ENCODE measurements around the gene KIF3B. TPM values are rescaled to one million over a fixed set of nuclear protein-coding genes. Genes with fewer than 3 reads are reported as not detected.
"Not testable (repeated sequence)": the region's sequence is repeated elsewhere in the genome, so short reads cannot be mapped to it uniquely, and the experiment has no call there.

KIF3B gene
- total RNA-seq, 2 experiments from 2014 or later, result 16.1 to 16.9 TPM

DNA sequence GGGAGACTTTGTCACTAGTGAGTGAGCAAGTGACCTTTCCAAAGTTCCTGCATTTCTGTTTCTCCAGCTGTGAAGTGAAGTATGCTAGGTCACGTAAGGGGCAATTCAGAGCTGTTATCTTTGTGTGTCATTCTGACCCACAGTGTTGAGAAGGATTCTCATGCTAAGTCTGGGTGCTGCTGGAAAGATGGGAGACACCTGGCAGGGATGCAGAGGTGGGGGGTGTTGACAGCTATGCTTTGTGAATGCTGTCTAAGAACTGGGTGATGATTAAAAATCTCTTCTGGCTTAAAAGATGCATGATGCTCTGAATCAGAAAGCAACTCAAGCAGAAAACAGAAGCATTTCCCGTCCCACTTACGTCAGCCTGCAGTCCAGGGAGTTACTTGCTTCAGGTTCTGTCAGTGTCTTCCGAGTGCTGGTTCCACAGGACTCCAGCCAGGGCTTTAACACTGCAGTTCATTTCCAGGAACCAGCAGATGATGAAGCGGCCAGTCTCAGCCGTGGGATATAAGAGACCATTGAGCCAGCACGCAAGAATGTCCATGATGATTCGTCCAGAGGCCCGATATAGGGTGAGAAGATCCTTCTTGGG, 49.7 kb downstream of the KIF3B start:
- Mint-ChIP-seq H3K4me3 (no peak overlapping the region), H3K4me1 (peaks cover 4% of the 10 kb centered on the region), H3K27ac (no peak overlapping the region), H3K9me3 (no peaks in the 10 kb centered on the region), H3K27me3 (no peaks in the 10 kb centered on the region), H3K36me3 (ENCODE audit: low read depth) (peaks cover 30% of the 10 kb centered on the region)
- ChIA-PET CTCF (no interaction called here), POLR2A (no interaction called here)
- no peak for DNase-seq

DNA sequence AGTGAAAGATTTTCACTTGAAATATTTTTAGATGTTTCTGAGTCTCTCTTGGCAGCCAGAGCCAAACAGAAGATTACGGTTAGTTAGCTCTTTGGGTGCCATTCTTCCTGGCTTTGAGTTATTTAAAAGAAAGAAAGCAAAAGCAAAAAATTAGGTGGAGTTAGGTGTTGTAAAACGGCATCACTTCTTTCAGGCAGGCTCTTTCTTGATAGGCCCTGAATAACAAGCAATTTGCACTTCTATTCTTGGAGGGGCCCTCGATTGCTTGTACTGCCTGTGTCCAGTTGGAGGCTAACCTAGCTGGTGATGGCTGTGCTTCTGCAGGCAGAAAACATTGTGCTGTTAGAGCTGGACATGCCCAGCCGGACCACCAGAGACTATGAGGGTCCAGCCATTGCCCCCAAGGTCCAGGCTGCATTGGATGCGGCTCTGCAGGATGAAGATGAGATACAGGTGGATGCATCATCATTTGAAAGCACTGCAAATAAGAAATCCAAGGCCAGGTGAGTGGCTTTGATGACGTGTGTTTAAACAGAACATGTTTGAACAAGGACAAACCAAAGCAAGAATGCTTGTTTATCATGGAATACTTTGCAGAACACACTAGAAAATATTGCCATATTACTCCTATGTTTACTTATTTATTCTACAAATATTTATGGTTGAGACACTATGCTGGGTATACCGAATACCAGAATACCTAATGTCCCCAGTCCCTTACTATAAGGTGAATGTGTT, 52.5 kb downstream of the KIF3B start:
- CTCF ChIA-PET, result interaction anchor here (1.4 to 2.2 kb wide), 2 partner anchors 19 to 30 kb away, joined by 4 to 5 read pairs; no protein-coding TSS in a partner anchor
- POLR2A ChIA-PET, result no interaction called here
- Mint-ChIP-seq H3K4me1 (peaks cover 29% of the 10 kb centered on the region), H3K4me3 (no peak overlapping the region), H3K9me3 (no peaks in the 10 kb centered on the region), H3K36me3 (ENCODE audit: low read depth) (peaks cover 41% of the 10 kb centered on the region), H3K27ac (no peak overlapping the region), H3K27me3 (no peaks in the 10 kb centered on the region)
- no peak for DNase-seq

DNA sequence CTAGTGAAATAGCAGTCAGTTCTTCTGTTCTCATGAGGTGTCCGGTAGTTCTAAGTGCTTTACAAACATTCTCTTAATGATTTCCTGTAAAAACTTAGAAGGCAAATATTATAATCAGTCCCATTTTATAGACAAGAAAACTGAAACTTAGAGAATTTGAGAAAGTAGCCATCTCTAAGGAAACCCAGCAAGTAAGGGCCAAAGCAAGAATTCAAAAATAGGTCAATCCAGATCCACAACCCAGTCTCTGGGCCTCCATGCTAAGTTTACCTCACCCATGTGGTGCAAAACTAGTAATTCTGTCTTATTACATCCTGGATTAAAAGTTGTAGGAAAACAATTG, 53.1 kb downstream of the KIF3B start:
- Mint-ChIP-seq H3K27ac (no peak overlapping the region), H3K4me3 (no peak overlapping the region), H3K27me3 (no peaks in the 10 kb centered on the region), H3K36me3 (ENCODE audit: low read depth) (peaks cover 41% of the 10 kb centered on the region), H3K4me1 (peaks cover 29% of the 10 kb centered on the region), H3K9me3 (no peaks in the 10 kb centered on the region)
- CTCF ChIA-PET, result interaction anchor here (2.2 kb wide), 1 partner anchor 20 kb away, joined by 5 read pairs; no protein-coding TSS in a partner anchor
- POLR2A ChIA-PET, result no interaction called here
- no peak for DNase-seq

DNA sequence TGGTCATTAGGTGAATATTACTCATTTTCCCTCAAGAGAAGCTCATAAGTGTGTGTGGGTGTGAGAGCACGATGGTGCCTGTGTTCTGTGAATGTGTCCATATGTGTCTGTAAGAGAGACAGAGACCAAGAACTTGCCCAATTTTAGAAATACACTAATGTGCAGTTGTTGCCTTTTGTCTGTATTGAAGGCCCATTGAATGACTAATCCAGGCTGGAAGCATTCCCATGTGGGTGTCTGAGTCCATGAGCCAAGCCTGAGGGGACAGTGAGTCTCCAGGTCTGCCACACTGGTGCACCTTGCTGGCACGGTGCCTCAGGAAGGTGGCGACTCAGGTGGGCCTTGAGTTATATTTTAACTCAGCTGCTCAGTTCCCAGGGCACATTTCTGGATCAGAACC, 55.2 kb downstream of the KIF3B start:
- Mint-ChIP-seq H3K27me3 (no peaks in the 10 kb centered on the region), H3K4me1 (peaks cover 33% of the 10 kb centered on the region), H3K4me3 (no peak overlapping the region), H3K27ac (peak overlapping the region; percentile 38), H3K36me3 (ENCODE audit: low read depth) (peaks cover 31% of the 10 kb centered on the region), H3K9me3 (no peaks in the 10 kb centered on the region)
- CTCF ChIA-PET, result interaction anchor here (0.5 to 0.9 kb wide), 3 partner anchors 45 to 121 kb away, joined by 3 read pairs; no protein-coding TSS in a partner anchor
- no peak for DNase-seq
- POLR2A ChIA-PET, result no interaction called here

DNA sequence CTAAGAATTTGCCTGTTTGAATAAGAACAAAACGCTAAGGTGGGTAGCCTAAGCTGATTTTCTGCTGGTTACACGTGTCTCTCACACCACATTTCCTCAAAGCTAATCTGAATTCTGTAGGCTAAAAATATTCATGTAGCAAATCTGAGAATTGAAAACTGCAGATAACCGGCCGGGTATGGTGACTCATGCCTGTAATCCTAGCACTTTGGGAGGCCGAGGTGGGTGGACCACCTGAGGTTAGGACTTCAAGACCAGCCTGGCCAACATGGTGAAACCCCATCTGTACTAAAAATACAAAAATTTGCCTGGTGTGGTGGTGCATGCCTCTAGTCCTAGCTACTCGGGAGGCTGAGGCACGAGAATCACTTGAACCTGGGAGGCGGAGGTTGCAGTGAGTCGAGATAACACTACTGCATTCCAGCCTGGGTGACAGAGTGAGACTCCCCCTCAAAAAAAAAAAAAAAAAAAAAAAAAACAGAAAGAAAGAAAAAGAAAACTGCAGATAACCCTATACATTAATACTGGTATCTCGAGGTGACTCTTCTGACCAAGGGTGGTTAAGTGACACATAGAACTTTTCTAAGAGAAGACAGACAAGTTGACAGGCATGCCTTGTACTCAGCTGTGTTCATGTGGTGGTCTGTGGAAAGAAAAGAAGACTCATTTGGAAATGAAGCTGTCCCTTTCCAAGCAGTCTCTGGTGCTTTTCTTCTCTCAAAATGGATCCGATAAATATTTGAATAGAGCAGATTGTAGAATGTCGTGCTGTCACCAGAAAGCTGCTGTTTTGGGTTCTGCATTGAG, 55.9 kb downstream of the KIF3B start:
- ChIA-PET CTCF (interaction anchor here (0.8 to 1.3 kb wide), 2 partner anchors 20 to 50 kb away, joined by 3 read pairs; no protein-coding TSS in a partner anchor), POLR2A (no interaction called here)
- H3K27me3 Mint-ChIP-seq, result no peaks in the 10 kb centered on the region
- H3K36me3 Mint-ChIP-seq (ENCODE audit: low read depth), result peaks cover 31% of the 10 kb centered on the region
- H3K4me1 Mint-ChIP-seq, result peaks cover 33% of the 10 kb centered on the region
- no peak overlapping the region for H3K4me3 Mint-ChIP-seq
- no peak for DNase-seq
- no peaks in the 10 kb centered on the region for H3K9me3 Mint-ChIP-seq
- peak overlapping the region; percentile 87 for H3K27ac Mint-ChIP-seq

DNA sequence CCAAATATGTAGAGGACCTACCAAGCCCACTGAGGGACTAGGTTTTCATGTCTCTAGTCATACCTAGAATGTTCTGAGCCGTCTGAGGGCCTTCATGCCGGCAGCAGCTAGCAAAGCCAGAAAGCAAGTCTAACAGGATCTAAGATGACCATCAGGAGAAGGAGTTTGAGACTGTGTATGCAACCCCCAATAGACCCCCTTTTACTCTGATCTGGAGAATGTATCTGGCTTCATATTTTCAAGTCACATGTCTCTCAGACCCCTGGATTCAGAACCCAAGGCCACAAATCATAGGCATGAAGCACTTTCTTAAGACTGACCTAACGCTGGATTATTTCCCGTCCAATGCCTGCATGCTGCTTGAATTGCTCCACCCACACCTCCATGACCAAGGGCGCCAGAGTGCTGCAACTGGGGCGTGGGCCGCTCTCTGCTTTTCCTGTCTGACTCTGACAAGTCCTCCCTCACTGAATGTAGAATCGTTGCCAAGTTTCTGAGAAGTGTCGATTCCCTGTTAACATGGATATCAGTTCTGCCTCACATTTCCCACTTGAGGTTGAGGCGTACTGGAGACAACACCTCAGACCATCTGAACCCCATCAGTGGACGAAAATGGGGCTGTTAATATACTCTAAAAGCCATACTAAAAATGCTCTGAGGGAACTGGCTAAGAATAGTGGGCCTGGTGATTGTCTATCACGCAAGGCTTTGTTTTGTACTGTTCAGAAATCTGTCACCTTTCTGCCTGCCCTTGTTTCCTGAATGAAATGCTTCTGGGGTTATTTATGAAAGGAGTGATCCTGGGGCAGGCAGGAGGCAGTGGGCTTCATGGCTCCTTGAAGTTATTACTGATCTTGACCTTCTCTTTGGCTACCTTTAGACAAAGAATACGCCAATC, 56.8 kb downstream of the KIF3B start:
- H3K36me3 Mint-ChIP-seq (ENCODE audit: low read depth), result peaks cover 28% of the 10 kb centered on the region
- H3K9me3 Mint-ChIP-seq, result no peaks in the 10 kb centered on the region
- DNase-seq, result peak; percentile 33
- POLR2A ChIA-PET, result no interaction called here
- peak overlapping the region; percentile 87 for H3K27ac Mint-ChIP-seq
- CTCF ChIA-PET, result interaction anchor here (0.8 to 1.3 kb wide), 2 partner anchors 19 to 51 kb away, joined by 3 read pairs; no protein-coding TSS in a partner anchor
- H3K27me3 Mint-ChIP-seq, result no peaks in the 10 kb centered on the region
- no peak overlapping the region for H3K4me3 Mint-ChIP-seq
- peaks cover 33% of the 10 kb centered on the region for H3K4me1 Mint-ChIP-seq

DNA sequence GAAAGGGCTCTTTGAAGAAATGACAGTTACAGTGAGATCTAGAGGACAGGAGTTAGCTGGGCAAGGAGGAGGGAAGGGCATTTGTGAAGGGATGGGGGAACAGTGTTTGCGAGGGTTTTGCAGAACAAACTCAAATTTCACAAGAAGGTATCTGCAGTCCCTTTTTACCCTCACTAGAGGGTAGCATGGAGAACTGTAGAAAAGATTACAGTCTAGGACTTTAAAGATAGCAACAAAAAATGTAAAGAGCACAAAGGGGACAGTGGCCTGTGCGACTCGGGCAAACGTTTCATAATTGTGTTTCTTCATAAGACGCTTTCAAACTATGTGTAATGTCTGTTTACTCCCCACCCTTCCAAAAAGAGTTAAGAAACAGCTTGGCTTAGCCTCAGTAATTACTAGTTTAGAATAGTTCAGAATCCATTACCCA, 59.5 kb downstream of the KIF3B start:
- DNase-seq, result no peak
- POLR2A ChIA-PET, result no interaction called here
- H3K27ac Mint-ChIP-seq, result no peak overlapping the region

DNA sequence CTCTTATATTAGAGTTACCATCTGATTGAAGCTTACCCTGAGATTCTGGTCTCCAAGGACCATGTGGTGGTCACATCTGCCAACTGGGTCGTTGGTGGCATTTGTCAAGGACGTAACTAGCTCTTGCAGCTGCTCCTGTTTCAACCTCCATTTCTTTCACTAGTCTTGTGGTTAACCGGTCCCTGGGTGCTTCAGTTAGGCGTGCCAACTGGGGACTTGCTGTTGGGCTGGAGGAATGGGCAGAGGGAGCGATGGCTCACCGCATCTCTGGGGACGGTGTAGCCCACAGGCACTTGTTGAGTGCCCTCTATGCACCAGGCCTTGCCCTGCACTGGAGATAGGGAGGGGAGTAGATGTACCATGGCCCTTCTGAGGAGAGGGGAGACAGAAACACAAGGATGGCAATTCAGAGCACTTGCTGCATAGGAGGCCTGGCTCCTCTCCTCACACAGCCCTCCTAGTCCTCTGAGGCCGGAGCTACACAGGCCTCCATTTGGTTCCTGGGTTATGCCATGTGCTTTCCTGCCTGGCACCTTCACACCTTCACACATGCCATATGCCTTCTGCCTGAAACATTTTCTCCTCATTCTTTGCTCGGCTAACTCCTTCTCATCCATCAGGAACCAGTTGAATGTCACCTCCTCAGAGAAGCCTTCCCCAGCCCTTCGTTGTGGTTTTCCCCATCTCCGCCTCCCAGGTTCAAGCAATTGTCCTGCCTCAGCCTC, 60.6 kb downstream of the KIF3B start:
- Mint-ChIP-seq H3K27ac (no peak overlapping the region), H3K4me1 (peaks cover 21% of the 10 kb centered on the region), H3K27me3 (no peaks in the 10 kb centered on the region), H3K4me3 (no peak overlapping the region), H3K9me3 (no peaks in the 10 kb centered on the region), H3K36me3 (ENCODE audit: low read depth) (peaks cover 4% of the 10 kb centered on the region)
- CTCF ChIA-PET, result interaction anchor here (0.6 to 1.2 kb wide), 2 partner anchors 14 to 19 kb away, joined by 3 to 4 read pairs; no protein-coding TSS in a partner anchor
- no peak for DNase-seq
- POLR2A ChIA-PET, result no interaction called here

More for the DNA sequence above, 59.5 kb downstream of the KIF3B start:
- peaks cover 31% of the 10 kb centered on the region for H3K4me1 Mint-ChIP-seq
- CTCF ChIA-PET, result interaction anchor here (1.0 to 1.2 kb wide), 2 partner anchors 9 to 11 kb away, joined by 3 read pairs; no protein-coding TSS in a partner anchor
- peaks cover 14% of the 10 kb centered on the region for H3K36me3 Mint-ChIP-seq (ENCODE audit: low read depth)
- no peaks in the 10 kb centered on the region for H3K27me3 Mint-ChIP-seq
- no peak overlapping the region for H3K4me3 Mint-ChIP-seq
- H3K9me3 Mint-ChIP-seq, result no peaks in the 10 kb centered on the region

DNA sequence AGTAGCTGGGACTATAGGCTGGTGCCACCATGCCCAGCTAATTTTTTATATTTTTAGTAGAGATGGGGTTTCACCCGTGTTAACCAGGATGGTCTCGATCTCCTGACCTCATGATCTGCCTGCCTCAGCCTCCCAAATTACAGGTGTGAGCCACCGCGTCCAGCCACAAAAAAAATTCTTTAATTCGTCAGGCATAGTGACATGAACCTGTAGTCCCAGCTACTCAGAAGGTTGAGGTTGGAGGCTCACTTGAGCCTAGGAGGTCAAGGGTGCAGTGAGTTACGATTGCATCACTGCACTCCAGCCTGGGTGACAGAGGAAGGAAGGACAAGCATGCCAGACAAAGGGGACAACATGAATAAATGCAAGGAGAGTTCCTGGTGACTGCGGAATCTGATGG, 61.2 kb downstream of the KIF3B start:
- no peak overlapping the region for H3K4me3 Mint-ChIP-seq
- ChIA-PET POLR2A (no interaction called here), CTCF (interaction anchor here (0.5 to 1.2 kb wide), 2 partner anchors 13 to 430 kb away, joined by 4 to 5 read pairs; no protein-coding TSS in a partner anchor)
- peaks cover 16% of the 10 kb centered on the region for H3K4me1 Mint-ChIP-seq
- DNase-seq, result no peak
- peaks cover 2% of the 10 kb centered on the region for H3K36me3 Mint-ChIP-seq (ENCODE audit: low read depth)
- no peak overlapping the region for H3K27ac Mint-ChIP-seq
- H3K27me3 Mint-ChIP-seq, result no peaks in the 10 kb centered on the region
- no peaks in the 10 kb centered on the region for H3K9me3 Mint-ChIP-seq

DNA sequence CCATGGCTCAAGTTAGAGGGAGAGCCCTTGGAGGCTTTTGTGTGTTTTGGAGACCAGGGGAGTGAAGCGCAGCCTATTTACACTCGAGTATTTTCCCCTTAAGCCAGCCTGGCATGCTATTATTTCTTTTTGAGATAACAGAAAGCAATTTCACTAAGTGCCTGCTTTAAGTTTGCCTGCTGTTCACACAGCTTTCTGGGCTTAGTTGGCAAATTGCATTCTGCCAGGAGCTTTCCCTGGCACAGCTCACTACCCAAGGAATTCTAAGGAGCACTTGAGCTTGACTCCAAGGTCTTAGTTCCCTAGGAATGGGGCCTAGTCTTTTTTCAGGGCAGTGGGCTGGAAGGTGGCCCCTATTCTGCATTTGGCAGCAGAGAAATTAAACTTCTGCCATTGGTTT, 61.7 kb downstream of the KIF3B start:
- no peak for DNase-seq
- ChIA-PET CTCF (interaction anchor here (0.5 kb wide), 1 partner anchor 429 kb away, joined by 5 read pairs; no protein-coding TSS in a partner anchor), POLR2A (no interaction called here)
- Mint-ChIP-seq H3K4me1 (peaks cover 12% of the 10 kb centered on the region), H3K27ac (no peak overlapping the region), H3K9me3 (no peaks in the 10 kb centered on the region), H3K4me3 (no peak overlapping the region), H3K27me3 (no peaks in the 10 kb centered on the region), H3K36me3 (ENCODE audit: low read depth) (no peaks in the 10 kb centered on the region)

DNA sequence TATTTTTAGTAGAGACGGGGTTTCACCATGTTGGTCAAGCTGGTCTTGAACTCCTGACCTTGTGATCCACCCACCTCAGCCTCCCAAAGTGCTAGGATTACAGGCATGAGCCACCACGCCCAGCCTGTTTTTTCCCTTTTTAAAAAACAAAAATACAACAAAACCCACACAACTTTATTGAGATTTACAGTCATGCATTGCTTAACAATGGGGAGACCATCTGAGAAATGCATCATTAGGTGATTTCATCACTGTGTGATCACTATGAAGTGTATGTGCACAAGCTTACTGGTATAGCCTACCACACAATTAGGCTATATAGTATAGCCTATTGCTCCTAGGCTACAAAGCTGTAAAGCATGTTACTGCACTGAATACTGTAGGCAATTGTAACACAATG, 63.6 kb downstream of the KIF3B start:
- H3K4me1 Mint-ChIP-seq; H3K27me3 Mint-ChIP-seq; H3K4me3 Mint-ChIP-seq; H3K36me3 Mint-ChIP-seq (ENCODE audit: low read depth); H3K27ac Mint-ChIP-seq; H3K9me3 Mint-ChIP-seq; POLR2A ChIA-PET; DNase-seq: not testable (repeated sequence)
- CTCF ChIA-PET, result interaction anchor here (0.6 kb wide), 1 partner anchor 52 kb away, joined by 3 read pairs; no protein-coding TSS in a partner anchor

DNA sequence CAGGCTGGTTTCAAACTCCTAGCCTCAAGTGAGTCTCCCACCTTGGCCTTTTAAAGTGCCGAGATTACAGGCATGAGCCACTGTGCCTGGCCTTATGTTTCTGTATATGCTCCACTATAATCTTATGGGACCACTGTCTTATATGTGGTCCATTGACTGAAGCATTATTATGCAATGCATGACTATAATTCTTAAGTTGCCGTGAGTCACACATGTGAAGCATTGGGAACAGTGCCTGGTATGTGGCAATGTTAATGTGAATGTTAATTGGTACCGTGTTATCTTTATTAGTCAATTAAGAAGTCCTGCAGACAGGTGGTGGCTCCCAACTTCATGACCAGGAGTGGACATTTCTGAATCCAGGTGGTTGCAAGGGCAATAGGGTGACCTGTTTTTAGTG, 66.0 kb downstream of the KIF3B start:
- H3K4me1 Mint-ChIP-seq, result no peaks in the 10 kb centered on the region
- no peak overlapping the region for H3K27ac Mint-ChIP-seq
- no peaks in the 10 kb centered on the region for H3K27me3 Mint-ChIP-seq
- no peak for DNase-seq
- ChIA-PET POLR2A (no interaction called here), CTCF (no interaction called here)
- no peak overlapping the region for H3K4me3 Mint-ChIP-seq
- H3K9me3 Mint-ChIP-seq, result no peaks in the 10 kb centered on the region
- H3K36me3 Mint-ChIP-seq (ENCODE audit: low read depth), result no peaks in the 10 kb centered on the region
